Daoy (cell line): ENCODE results near the gene NCSTN. TPM values are rescaled to one million over a fixed set of nuclear protein-coding genes. Genes with fewer than 3 reads are reported as not detected.

Experiments
- DNase-seq: peaks from one replicate; pipeline ENCODE4 v3.0.0-alpha.2; 2015; ENCODE audit warnings: low read depth
- total RNA-seq: library from RNA; depleted of rRNA; stranded (reverse); fragments of >200 nt; shearing (Covaris generic); gene quantifications from 2 replicates; pipeline ENCODE4 v1.2.3, GENCODE V29; 2014

Gene NCSTN
- total RNA-seq, 1 experiment from 2014 or later = 52.0 TPM

DNA sequence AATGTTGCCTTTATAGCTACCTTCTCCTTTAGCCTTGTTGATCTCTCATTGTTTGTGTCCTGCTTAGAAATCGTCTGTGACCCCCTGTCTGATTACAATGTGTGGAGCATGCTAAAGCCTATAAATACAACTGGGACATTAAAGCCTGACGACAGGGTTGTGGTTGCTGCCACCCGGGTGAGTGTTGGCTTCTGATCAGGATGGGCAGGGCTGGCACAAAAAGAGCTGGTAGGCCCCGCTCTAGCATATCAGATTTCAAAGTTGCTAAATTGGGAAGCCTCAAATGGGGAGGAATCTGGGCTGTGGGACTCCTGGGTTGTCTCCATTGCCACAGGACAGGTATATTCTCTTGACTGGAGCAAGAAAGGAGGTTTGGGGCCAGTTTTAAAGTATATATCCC is 8.4 kb downstream of the NCSTN start:
- DNase-seq = no peak

DNA sequence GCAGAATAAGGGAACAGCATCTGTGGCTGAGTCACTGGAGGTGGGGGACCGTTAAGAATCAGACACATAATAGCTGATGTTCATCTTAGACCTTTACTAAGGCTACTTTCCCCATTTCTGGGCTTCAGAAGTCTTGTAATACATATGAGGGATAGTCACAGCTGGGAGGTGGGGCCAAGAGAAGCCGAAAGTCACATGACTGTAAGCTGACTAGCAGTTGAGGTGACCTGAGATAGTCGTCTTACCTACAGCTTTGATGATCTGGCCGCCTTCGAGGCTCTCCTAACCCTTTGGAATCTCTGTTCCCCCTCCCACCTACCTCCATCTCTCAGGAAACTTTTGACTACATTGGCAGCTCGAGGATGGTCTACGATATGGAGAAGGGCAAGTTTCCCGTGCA is 9.4 kb downstream of the NCSTN start:
- DNase-seq = no peak

DNA sequence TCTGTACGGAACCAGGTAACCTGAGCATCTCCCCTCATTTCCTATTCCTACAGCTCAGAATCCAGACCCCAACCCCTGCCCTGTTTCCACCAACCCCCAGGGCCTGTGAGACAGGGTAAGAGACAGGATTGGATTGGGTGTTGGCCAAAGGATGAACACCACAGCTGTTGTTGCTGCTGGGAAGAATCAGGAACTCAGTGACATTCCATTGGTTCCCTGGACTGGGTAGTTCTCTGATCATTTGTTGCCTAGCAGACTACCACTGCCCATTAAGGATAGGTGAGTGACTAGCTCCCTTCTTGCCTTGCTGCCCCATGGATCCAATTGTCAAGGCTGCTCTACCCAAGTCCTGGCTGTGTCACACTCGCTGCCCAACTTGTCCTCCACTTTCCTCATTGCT is 10.0 kb downstream of the NCSTN start:
- DNase-seq = no peak

DNA sequence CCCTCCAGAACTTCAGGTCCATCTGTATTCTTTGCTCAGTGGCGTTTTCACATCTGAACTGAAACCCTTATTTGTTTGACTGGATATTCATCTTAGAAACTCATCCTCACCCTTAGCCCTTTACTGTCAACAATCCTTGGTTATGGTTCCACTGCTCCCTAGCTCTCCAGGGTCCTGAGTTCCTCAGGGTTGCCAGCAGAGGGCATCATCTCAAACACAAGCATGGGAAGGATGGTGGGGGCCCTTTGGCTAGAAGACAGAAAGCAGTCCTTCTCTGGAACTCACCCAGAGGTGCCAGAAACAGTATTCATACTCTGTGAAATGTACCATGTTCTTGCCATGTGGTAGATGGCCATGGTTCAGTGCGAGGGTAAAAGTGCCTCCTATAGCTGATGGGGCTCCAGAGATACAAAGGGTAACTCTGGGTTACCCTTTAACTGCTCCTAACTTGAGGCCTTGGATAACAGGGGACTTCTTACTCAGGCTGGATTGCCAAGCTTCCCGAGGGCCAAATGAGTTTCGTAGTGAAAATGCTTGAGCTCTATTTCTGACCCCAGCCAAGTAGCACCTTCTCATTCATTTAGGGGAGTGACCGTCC is 11.3 kb downstream of the NCSTN start:
- DNase-seq = peak; percentile 12

DNA sequence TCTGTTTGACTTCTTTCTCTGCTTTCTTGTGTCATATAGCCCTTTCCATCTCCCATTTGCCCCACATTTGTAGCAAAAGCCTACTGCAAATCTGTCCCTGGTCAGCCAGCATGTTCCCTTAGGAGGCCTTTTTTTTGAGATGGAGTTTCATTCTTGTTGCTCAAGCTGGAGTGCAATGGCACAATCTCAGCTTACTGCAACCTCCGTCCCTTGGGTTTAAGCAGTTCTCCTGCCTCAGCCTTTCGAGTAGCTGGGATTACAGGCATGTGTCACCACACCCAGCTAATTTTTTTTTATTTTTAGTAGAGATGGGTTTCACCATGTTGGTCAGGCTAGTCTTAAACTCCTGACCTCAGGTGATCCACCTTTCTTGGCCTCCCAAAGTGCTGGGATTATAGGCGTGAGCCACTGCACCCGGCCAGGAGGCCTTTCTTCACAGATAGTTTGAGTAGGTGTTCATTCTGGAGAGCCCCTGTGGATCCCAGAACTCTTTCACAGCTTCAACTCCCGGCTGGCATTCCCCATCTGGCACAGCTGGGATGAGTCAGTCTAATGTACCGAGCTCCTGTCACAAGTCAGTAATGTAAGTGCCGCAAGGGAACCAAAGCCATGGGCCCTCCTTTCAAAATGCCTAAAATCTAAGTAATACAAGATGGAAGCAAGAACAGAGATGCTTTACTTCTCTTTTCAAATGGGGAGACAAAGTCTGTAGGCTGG is 14.3 kb downstream of the NCSTN start:
- no peak for DNase-seq

DNA sequence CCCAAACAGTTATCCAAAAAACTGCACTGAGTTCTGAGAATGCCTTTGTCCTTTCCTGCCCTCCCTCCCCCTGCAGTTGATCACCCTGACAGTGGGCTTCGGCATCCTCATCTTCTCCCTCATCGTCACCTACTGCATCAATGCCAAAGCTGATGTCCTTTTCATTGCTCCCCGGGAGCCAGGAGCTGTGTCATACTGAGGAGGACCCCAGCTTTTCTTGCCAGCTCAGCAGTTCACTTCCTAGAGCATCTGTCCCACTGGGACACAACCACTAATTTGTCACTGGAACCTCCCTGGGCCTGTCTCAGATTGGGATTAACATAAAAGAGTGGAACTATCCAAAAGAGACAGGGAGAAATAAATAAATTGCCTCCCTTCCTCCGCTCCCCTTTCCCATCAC is 14.9 kb downstream of the NCSTN start:
- no peak for DNase-seq

DNA sequence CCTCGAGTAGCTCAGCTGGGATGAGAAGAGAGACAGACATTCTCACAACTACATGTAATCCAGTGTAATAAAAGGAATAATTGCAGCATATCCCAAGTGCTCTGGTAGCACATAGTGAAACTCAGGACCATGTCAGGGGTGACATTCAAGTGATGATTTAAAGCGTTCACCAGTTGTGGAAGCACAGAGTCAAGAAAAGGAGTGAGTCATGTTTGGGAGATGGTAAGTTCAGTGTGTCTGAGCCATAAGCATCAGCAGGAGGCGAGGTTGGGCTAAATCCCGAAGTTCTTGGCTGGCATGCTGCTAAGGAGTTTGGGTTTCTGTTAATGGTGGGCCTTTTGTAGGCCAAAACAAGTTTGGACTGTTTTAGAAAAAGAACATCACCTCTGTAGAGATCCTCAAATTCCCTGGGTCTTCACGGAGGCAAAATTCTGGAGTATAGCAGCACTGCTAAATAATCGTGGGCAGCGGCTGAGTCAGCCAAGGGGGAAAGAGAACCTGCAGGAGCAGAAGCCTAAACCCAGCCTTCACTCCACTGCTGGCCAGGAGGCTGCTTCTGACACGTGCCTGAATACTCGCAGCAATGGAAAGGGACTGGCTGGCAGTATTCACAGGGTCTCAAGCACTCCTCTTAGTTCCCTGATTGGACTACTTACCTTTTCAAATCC is 16.5 kb downstream of the NCSTN start:
- DNase-seq = no peak

DNA sequence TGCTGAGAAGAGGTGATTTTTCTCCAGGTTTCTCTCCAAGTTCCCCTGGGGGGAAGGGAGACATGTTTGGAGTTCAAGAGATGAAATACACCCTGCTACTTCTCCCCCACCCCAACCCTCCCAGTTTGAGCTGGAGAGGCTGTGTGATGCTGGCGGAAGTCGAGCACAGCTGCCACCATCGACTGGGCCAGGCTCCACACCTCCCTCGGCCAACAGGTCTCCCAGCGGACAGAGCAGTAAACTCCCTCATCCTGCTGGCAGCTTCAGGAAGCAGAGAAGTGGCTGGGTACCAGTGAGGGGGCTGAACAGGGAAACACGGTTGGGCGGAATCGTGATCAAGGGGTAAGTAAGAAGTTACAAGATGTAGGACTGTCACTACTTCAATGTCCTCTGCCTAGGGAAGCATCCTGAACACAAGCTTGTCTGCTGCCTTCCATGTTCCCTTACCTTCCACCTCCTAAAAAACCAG is 17.1 kb downstream of the NCSTN start:
- DNase-seq = no peak

DNA sequence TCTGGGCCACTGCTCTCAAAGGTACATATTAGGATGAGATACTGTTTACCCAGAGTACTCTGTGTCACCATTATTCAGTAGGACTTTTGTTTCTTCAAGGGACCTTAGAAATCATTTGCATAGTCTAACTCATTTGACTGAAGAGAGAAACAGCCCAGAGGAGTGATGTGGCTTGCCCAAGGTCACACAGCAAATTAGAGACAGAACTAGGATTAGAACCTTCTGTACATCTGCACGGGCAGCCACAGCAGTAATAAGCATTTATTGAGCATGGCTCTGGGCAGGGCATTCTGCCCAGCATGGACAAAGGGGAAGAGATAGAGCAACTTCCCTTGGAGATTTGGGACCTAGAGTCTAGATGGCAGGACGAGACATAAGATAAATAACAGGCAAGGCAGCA is 18.0 kb downstream of the NCSTN start:
- no peak for DNase-seq

DNA sequence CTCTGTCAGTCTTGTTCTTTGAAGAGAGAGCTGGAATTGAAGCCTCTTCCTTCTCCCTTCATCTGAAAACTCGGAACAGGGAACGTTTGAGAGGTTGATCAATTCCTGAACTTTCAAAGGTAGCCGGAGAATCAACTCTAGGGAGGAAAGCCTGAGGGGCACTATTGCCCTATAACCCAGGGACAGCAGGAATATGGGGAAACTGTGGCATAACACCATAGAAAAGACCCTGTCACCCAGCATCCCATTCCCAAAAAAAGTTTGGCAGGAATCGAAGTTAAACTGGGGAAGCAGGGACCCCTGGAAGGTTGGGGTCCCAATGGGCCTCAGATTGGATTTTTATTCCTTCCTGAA is 18.6 kb downstream of the NCSTN start:
- DNase-seq = no peak

DNA sequence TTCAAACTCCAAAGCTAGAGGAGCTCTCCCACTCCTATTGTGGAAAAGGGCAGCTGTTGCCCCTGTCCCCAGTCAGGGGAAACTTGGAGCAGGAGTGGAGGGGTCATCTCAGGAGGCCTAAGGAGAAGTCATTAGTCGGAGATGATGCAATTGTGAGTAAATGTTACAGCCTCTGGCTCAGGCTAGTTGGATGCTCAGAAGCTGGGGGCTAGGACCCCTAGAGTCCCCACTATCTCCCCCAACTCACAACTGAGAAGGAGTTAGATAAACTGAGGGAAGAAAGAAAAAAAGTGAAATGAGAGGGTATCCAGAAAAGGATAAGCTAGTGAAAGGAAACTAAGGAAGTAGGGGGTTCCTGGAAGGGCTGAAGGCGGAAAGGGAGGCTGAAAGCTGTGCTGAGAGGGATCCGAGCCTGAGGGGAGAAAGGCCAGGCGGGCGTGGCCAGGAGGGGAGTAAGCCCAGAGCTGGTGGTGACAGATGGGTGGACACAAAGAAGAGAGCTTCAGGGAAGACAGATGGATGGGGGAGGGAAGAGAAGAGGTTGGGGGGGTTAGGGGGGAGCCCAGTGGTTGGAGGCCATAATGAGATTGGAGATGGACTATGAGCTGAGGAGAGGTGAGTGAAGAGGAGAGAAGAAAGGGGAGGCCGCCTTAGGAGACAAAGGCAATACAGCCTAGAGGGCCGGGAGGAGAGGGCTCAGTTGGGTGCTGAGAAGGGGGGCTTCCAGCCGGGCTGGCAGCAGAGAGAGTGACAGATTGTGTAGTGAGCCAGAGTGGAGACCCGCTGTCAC is 19.2 kb downstream of the NCSTN start:
- DNase-seq = no peak

DNA sequence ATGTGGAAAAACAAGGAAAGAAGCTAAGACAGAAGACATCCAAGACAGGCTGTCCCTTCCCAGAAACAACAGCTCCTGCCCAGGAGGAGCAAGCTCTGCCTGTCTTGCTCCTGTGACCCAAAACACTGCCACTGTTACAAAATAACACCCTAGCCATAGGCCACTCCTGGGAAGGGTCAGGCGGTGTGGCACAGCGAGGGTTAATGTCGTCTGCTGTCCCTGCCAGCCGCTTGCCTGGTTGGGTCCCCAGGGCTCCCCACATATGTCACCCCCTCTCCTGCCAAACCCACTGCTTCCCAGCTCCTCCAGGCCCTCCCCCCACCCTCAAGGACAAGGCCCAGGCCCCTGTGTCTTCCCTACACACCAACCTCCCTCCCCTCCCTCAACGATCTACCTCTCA is 19.8 kb downstream of the NCSTN start:
- DNase-seq = no peak

DNA sequence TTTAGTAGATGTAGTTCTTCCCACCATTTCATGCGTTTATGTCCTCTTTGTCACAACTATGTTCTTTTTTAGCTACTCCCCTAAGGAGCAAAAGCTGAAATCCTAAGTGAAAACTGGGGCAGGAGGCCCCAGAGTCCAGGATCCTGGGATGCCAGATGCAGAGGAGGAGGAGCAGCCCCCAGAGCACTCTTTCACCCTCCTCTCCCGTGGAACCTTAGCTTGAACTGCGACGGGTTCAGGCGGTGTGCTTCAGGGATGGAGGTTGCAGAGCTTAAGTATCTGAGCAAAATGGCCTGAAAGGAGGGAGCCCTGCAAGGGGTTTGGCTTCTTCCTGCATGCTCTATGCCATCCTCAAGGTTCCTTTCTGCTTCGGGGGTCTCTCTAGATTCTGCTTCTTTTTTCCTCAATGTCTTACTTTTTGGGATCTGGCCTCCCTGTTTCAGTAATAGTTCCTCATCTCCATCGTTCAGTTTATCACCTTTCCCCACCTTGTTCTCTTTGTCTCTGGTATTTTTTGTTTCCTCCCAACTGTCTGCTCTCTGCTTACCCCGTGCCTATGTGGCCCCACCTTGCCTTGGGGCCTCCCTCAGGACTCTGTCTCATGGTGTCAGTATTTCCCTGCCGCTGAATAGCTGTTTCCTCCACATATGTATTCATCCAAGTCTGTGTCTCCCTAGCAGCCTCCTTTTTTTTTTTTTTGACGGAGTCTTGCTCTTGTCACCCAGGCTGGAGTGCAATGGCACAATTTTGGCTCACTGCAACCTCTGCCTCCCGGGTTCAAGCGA is 21.0 kb downstream of the NCSTN start:
- no peak for DNase-seq

DNA sequence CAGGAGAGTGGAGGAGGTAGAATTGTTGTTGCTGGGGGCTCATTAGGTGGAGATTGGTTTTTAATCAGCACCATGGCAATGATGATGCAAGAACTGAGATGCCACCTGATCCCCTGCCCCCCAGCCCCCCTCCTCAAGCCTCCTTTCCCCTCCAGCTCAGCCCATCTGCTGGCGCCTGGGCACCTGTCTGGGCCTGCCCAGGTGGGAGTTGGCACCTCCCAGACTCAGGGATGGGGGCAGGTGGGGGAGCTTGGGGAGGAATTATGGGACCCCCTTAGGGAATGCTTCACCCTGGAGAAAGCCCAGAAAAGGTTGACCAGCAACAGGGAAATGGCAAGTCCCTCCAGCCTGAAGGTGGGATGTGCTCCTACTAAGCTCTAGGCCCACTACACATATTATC is 22.1 kb downstream of the NCSTN start:
- no peak for DNase-seq

DNA sequence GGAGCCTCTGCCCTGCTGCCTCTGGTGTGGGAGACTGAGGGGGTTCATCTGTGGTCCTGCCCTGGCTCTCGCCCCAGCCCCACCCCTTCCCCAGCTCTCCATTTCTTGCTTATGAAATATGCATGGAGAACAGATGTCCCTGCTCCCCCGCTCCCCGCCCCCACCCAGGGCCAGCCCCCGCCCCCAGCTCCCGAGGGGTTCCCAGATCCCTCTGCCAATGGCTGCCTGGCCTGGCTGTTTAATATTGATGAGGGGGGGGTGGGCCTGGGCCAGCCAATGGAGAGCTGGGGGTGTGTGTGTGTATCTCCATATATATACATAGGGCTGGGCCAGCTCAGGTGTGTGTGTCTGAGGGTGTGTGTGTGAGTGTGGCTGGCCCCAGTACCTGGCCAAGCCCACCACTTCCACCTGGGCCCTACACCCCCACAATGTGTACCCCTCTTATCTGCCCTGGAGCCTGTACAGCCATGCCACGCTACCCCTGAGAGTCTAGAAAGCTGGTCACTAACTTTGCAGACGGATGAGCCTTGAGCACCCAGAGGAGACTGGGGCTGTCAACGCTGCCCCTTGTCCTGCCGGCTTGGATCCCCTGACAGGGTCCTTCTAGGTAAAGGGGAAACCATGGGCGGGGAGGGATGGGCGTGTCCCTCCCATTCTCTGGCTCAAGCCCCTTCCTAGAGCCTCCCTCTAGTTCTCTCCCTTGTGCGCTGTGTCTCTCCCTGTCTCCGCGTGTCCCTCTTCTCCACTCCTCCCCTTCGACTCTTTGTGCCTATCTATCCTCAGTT is 23.7 kb downstream of the NCSTN start, which contains the start of gene NHLH1:
Gene NHLH1, plus strand, starts transcription at position 341 of the 785 bp plus-strand sequence. CDS start 3,661 bp downstream, outside the sequence.
- DNase-seq = no peak

DNA sequence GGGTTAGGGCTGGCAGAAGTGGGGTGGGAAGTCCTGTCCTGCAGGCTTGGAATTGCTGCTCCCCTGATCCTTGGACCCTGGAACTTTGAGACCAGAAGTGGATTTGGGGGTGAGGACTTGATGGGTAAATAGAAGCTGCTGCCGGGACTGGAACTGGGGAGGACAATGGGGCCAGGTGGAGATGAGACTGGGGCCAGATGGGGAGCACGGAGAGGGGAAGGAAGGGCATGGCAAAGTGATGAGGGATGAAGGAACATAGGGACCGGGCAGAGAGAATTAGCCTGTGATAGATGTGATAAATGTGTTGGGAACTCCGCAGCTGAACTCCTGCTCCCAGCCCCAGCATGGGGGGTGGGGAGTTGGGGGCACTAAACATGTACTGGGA is 24.3 kb downstream of the NCSTN start:
- DNase-seq = no peak

DNA sequence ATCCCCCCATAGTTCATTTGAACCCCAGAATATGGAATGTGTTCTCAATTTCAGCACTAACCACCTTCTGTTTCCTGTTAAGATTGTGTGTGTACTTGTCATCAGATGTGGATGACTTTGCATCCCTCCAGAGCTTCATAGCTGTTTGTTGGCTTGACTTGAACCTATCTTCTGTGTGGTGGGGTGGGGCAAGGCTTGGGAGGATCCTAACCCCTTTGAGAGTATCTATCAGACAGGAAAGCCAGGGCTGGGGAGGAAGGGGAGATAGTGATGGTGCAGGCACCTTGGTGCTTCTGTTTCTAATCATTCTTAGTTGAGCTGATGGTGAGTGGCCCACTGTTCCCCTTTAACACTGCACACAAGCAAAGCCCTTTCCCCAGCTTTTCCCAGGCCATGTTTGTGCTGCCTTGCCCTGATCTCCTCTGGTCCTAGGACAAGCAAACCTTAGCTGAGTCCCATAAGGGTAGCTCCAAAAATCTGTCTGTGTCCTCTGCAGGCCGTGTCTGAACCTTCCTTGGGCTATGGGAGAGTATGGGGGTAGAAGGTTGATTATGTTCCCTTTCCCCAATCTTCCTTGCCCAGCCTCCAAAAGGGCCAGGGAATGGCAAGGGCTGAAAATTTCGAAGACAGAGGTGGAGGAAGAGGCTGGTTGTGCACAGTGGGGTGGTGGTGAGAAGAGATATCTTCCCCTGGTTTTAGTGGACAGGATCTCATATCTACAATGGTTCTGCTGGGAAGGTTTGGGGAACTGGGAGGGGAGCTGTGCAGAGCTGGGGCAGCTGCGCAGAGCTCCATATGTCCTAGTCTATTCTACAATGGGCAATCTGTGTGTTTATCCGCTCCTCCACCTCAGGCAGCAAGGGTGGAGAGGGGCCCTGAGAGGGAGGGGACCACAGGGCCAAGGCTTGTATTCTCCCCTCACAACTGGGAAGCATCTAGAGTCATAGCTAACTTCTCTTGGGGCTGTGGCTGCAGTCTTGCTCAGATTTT is 25.0 kb downstream of the NCSTN start:
- no peak for DNase-seq

DNA sequence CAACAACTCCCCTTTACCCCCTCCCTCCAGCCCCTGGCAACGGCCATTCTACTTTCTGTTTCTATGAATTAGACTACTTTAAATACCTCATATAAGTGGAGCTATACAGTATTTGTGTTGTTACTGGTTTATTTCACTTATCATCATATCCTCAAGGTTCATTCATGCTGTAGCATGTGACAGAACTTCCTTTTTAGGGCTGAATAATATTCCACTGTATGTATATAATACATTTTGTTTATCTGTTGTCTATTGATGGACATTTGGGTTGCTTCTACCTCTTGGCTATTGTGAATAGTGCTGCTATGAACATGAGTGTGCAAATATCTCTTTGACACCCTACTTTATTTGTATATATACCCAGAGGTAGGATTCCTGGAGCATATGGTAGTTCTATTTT is 25.9 kb downstream of the NCSTN start:
- no peak for DNase-seq

DNA sequence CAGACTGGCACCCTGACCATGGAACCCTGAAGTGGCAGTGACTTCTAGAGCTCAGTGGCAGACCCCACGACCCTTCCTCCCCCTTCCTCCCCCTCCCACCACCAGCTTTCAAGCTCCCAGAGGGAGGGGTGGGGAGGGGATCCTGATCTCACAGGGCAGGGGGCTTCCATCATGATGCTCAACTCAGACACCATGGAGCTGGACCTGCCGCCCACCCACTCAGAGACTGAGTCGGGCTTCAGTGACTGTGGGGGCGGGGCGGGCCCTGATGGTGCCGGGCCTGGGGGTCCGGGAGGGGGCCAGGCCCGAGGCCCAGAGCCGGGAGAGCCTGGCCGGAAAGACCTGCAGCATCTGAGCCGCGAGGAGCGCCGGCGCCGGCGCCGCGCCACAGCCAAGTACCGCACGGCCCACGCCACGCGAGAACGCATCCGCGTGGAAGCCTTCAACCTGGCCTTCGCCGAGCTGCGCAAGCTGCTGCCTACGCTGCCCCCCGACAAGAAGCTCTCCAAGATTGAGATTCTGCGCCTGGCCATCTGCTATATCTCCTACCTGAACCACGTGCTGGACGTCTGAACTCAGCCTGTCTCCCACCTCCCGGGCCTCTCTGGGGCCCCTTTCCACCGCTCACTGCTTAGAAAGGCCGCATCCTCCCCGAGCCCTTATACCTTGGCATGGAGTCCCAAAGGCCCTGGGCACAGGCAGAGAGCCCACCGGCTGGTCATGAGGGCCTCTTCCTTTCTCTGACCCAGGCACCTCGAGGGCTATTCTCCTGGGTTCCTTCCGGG is 27.6 kb downstream of the NCSTN start:
- DNase-seq = no peak
